NCI-H2227 treated with DMSO at 0.1 percent for 48 hours (cell line): ENCODE data around the gene SNX3.
"Not testable (repeated sequence)": the region's sequence is repeated elsewhere in the genome, so short reads cannot be mapped to it uniquely, and the experiment has no call there.

ENCODE experiments used
- DNase-seq: peaks from one replicate; lab custom pipeline; 2025; lab: John Stamatoyannopoulos, UW

The SNX3 gene

DNA sequence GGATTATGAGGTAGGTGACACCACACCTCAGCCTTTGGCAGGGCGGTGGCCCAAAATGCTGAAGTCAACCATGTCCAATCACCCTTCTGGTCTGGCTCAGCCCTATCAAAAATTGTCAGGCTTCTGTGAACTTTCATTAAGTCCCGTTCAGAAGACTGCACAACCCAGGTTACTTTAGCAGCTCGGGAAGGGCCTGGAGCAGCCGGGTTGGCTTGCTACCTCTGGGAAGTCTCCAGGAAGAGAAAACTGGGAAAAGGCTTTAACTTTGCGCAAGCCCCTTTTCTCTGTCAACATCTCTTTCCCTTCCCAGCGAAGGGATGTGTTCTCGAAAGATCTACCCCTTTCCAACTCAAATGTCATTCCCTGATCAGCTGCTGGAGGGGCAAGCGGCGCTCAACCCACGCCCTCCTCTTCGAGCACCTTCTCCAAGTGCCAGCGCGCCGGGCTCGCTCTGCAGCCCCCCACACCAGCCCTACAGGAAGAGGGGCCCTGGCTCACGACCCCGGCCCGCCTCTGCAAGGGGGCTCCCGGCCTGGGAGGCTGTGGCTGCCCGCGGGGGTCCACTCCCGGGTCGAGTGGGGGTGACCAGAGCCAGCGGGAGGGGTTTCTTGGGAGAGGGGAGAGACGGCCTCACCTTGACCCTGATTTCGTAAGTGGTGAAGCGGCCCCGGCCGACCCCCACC is 573 bp downstream of the SNX3 start:
- DNase-seq = no peak

DNA sequence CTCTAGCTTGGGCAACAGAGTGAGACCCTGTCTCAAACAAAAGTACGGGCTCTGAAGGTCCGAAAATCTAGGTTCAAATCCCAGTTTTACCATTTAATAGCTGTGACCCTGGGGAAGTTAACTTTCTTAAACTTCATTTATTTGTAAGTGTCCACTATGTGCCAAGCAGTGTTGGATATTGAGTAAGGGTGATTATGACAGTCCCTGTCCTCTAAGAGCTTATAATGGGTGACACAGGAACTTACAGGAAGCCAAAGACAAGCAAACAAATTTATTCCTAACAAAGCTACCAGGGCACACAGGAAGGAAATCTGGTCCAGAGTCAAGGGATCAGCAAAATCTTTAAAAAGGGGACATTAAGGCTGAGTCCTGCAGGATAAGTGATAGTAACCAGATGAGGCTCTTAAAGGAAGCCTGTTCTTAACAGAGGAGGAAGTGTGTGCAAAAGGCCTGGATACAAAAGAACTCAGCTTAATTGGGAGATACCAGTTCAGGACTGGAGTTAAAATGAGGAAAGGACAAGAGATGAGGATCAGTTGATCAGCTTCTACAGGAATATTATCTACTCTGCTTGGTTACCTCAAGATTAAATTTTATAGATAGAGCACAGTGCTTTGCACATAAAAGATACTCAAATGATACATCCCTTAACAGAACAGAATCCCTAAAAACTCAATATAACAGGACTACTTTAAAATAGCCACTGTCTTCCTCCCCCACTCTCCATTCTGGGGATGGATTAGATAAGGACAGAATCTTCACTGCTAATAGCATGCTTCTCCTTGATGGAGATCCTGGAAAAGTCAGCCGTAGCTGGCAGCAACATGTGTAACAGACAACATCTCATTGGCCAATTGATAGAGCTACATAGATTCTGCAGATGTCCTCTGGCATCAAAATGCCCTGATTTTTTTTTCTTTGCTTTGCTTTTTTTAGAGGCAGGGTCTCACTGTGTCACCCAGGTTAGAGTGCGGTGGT is 6.1 kb downstream of the SNX3 start:
- no peak for DNase-seq

DNA sequence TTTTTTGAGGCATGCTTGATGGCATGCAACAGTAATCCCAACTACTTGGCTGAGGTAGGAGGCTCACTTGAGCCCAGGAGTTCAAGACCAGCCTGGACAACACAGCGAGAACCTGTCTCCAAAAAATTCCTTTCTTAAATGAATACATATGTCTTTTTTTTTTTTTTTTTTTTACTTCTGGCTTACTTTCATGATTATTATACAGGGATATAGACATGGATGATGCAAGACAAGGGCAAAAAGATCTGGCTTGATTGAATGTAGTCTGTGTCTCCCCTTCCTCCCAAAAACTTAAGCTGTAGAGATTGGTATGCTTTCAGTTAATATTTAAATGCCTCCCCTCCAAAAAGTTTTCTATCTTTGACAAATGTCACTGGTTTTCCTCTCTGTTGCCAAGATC is 7.6 kb downstream of the SNX3 start:
- DNase-seq = no peak

DNA sequence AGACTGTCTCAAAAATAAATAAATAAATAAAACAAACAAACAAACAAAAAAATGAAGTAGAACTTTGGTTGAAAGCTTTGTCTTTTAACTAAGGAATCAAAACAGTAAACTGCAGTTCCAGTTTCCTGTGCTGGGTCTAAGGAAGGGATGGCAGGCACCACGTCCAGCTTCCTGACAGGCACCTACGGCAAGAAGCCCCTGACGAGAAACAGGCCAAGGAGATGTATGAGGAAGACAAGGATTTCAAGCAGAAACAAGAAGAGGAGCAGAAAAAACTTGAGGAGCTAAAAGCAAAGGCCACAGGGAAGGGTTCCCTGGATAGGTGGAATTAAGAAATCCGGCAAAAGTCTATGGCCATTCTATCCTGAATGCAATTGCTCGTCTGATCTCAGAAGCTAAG is 8.8 kb downstream of the SNX3 start:
- DNase-seq = no peak

DNA sequence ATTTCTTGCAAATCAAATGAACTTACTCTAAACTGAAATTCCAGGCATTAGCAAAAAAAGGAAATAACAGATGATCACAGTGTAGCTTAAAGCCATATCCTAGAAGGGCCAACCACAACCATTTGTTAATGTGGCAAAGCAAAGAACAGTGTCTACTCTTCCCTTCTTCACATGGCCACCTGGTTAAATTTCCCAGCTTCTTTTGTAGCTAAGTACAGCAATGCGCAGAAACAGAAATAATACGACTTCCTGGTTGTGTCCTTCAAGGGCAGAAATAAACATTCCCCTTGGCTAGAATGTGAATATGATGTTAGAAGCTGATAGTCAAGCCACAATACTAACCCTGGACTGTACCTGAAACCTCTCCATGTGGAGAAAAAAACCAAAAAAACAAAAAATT is 9.6 kb downstream of the SNX3 start:
- no peak for DNase-seq

DNA sequence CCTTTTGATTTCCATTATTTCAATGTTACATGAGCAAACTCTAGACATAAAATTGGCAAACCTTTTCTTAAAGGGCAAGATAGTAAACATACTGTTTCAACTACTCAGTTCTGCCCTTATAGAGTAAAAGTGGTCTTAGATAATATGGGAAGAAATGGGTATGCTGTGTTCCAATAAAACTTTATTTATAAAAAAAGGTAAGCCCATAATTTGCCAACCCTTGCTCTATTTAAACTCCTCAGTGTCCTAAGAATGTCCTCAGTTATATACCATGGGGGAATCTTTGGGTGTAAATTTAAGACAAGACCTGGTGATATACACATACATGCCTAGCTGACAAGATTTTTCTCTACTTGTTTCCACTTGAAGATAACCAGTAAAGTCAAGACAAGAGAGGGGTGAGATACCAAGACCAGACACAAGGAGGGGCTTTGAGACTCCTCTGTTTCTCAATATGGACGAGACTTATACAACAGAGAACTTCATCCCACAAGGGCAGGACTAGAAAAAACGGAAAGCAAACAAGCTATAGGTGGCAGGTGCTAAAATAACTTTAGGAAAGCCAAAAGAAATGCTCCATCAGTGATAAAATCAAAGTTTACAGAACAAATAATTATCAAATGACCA is 10.5 kb downstream of the SNX3 start:
- DNase-seq = no peak

DNA sequence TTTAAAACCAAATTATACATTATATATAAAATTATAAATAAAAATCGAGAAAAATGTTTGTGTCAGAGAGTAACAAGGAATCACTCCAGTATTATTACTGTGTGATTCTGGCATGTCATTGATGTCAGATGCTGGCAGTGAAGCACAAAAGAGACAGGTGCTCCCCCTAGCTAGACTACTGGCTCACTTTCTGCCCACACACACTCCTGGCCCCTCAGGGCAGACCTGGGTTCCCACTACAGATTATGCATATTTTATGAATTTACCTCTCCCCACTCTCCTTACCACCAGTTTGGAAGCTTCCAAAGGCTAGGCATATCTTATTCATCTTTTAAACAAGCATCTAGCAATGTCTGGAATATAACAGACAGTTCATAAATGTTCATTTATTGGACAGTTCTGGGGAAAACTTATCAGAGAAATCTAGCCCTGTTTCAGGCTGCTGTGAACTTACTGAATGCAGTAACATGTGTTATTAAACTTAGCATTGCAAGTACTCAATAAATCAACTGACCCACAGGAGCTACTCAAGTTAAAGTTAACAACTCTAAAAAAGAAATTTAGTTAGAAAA is 12.8 kb downstream of the SNX3 start:
- no peak for DNase-seq

DNA sequence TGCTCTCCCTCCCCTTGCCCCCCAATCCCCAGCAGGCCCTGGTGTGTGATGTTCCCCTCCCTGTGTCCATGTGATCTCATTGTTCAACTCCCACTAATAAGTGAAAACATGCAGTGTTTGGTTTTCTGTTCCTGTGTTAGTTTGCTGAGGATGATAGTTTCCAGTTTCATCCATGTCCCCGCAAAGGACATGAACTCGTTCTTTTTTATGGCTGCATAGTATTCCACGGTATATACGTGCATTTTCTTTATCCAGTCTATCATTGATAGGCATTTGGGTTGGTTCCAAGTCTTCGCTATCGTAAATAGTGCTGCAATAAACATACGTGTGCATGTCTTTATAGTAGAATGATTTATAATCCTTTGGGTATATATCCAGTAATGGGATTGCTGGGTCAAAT is 15.7 kb downstream of the SNX3 start:
- DNase-seq = not testable (repeated sequence)

DNA sequence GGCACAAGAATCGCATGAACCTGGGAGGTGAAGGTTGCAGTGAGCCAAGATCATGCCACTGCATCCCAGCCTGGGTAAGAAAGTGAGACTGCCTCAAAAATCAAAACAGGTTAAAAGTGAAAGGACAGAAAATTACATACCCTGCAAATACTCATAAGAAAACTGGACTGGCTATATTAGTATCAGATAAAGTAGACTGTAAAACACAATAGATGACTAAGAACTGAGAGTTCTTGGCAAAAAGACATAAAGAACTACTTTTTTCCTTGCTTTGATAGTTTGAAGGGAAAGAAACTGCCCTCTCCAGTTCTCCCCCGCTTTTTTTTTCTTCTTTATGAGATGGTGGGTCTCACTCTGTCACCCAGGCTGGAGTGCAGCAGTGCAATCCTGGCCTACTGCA is 17.0 kb downstream of the SNX3 start:
- DNase-seq = no peak

DNA sequence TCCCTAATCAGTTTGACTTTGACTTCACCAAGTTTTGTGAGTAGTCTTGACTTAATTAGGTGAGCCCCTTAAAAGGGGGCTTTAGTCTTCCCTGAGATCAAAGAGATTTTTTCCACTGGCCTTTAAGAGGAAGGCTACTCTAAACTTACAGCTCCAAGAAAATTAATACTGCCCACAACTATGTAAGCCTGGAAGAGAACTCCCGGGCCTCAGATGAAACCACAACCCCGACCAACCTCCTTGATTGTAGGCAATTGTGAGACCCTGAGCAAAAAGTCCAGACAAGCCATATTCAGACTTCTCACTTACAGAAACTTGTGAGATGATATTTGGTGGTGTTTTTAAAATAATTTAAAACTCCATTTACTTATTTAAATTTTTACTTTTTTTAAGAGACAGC is 18.1 kb downstream of the SNX3 start:
- no peak for DNase-seq

DNA sequence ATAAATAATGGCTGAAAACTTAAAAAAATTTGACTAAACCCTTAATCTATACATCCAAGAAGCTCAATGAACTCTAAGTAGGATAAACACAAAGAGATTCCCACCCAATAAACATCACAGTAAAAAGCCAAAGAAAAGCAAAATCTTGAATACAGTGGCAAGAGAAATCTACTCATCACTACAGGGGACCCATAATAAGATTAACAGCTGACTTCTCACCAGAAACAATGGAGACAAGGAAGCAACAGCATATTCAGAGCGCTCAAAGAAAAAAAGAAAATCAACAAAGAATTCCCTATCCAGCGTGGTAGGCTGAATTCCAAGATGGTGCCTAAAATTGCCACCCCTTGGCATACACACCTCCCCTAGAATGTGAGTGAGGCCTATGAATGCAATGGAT is 18.6 kb downstream of the SNX3 start:
- DNase-seq = no peak

DNA sequence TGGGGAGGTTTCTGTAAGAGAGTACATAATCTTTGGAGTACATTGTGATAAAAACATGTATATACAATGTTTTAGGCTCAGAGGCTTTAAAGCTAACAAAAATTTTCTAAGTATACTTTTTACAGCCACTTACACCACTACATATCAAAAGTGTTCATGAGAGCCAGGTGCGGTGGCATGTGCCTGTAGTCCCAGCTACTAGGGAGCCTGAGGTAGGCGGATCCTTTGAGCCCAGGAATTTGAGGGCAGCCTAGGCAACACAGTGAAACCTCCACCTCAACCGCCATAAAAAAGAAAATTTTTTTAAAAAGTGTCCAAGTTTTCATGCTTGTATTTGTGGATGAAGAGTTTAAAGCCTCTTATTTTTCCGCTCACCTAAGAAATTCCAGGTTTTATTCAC is 22.5 kb downstream of the SNX3 start:
- DNase-seq = no peak

DNA sequence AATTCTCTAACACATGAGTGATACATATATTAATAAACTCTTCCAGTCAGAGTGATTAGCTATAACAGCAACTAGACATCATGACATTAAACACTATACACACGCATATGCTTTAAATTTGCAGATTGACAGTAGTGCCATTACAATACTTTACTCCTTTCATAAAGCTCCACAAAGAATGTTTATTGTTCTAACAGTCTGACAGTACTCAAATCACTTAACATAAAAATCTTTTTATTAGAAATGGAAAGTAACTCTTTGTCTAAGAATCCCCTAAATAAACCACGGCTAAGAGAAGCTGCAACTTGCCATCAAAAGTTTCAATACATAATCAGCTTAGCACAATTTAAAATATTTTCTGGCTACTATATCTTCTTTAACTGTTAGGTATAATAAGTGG is 24.0 kb downstream of the SNX3 start:
- no peak for DNase-seq

DNA sequence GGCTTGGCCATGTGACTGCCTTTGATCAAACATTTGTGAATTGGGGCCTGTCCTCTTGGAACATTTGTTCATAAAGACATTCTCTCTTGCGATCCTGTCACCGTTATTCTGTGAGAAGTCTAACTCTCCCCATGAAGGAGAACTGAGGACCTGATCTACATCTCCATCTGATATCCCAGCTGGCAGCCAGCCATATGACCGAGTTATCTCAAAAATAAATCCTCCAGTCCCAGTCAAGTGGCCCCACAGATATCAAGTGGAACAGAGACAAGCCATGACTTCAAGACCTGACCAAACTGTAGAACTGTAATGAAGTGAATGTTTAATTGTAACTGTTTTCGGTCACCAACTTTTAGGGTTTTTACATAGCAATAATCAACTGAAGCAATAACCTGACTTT is 25.7 kb downstream of the SNX3 start:
- DNase-seq = no peak

DNA sequence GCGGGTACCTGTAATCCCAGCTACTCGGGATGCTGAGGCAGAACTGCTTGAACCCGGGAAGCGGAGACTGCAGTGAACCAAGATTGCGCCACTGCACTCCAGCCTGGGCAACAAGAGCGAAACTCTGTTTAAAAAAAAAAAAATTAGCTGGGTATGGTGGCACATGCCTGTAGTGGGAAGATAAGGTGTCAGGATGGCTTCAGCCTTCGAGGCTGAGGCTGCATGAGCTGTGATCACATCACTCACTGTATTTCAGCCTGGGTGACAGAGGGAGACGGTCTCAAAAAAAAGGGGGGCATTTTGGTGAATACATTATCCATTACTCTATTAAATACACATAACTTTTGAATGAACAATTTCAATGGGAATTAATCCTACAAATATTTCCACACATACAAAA is 32.4 kb downstream of the SNX3 start:
- DNase-seq = no peak

DNA sequence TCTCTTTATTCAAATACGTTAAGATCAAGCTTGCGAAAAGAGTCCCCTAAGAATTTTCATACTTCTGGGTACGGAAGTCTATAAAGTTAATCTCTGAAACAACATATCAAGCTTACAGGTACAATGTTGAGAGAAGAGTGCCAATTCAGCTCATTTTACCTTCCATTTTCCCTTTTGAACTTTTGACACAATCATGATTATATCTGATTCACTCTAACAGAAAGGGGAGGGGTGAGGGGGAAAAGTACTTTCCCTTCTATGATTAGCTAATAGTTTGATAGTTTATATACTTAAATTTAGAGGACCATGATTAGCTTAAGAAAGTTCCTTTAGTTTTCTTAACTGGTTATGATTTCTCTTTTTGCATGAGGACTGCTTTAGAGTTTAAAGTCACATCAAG is 33.5 kb downstream of the SNX3 start:
- DNase-seq = no peak

DNA sequence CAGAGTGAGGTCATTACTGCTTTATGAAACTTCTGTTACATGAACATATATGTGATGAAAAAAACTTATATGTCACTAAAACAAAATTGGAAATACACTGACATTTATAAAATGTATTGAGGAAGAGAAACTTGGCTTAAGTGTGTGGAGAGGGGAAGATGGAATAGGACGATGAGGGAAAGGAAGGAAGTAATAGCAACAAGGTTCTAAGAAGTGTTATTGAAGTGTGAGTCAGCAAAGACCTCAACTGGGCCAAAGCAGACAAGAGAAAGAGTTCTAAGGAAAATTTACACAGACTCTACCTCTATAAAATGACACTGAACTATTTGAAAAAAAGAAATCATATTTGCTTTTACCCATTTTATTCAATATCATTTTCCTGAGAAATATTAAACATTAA is 38.3 kb downstream of the SNX3 start:
- DNase-seq = no peak

DNA sequence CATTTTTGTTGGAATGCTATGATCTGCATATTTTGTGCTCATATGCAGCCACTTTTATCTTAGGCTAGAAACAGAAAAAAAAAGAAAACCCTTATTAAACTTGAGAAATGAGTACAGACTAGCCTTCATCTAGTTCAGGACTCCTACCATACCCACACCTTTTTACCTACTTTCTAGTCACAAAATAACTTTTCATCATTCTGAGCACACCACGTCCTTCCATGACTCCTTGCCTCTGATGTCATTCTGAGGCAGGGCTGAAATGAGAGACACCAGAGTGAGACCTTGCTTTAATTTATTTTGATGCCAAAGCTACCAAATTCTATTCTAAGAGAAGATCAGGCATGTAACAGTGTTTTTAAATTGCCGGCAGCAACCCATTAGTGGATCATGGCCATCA is 38.8 kb downstream of the SNX3 start:
- no peak for DNase-seq

DNA sequence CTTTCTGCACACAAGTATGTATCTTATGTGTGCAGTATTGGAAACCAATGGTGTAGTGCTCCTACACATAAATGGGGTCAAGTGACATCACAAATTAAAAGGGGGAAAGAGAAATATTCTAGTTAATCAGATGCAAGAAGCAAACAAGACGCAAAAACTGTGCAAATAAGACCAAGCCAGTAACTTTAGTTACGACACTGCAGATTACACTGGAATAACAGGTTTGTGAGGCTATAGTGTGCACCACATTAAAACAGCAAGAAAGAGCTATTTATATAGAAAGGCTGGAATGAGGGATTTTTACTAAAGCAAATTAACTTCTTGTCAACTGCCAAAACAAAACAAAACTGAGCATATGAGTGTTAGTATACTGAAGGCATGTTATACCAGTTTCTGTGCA is 49.2 kb downstream of the SNX3 start:
- DNase-seq = no peak

DNA sequence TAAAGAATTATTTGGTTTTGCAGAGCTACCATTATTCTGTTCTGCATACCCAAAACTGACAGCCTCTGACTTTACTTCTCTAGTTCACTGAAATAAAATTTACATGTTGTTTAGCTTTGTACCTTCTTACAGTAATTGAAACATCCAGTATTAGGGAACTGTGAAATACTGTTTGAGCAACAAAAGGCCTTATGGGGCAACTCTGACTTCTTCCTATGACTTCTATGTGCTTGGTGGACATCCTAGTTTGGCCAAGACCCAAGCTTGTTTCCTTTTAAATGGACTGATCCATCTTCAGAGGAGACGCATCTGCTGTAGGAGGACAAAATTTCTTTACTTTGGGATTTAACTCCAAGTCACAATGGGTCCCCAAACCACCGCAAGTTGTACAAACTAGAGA is 50.3 kb downstream of the SNX3 start:
- DNase-seq = no peak

DNA sequence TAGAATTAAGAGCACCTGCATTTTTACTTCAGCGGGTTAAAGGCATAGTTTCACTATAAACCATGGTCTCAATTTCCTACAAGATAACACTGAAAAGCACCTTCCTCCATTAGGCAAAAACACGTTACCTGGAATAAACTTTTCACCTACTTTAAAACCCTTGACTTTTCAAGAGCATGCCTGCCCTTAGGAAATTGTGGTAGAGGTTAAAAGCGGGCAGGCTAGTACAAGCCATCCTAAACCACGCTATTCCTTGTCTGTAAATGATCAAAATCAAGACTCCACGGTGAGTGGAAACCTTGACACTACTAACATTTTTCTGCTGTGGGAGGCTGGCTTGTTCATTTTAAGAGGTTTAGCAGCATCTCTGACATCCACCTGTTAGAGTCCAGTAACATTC is 51.1 kb downstream of the SNX3 start:
- DNase-seq = no peak

DNA sequence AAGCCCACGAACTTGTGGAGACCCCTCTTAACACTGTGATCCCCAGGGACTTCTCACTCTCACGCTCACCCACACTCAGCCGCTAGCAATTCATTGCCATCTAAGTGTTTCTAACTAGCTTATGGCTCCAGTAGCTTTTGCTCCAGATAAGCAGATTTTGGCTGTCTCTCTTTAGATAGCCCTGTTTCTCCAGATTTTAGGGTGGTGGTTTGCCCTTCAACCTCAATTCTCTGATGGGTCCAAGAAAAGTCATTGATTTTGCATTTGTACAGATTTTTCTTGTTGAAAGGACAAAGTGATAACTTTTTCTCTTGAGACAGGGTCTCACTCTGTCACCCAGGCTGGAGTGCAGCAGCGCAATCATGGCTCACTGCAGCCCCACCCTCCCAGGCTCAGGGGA is 53.8 kb downstream of the SNX3 start:
- DNase-seq = no peak
